NB4 (cell line): ENCODE measurements around the gene NMRK1.

Experiments
- DNase-seq: peaks from one replicate; pipeline ENCODE4 v3.0.0; 2010; ENCODE audit warnings: low read depth
- H3K4me3 ChIP-seq: one replicate; pipeline ENCODE4 v1.5.1; 2011; ENCODE audit warnings: mild to moderate bottlenecking, low read depth, low read length, moderate library complexity
- CTCF ChIP-seq: IDR thresholded peaks from one replicate; pipeline ENCODE4 v1.5.1; 2012; ENCODE audit warnings: low read depth, low read length
- MAX ChIP-seq: IDR thresholded peaks from 2 replicates; pipeline ENCODE4 v1.6.1; 2011; ENCODE audit warnings: low read depth, low read length
- MYC ChIP-seq: IDR thresholded peaks from 2 replicates; pipeline ENCODE4 v1.6.1; 2011; ENCODE audit warnings: low read depth, low read length
- POLR2A ChIP-seq: IDR thresholded peaks from 2 replicates; pipeline ENCODE4 v1.6.1; 2011; ENCODE audit warnings: mild to moderate bottlenecking; ENCODE audit not compliant: insufficient read length; ENCODE audit errors: extremely low read depth

Gene NMRK1

DNA sequence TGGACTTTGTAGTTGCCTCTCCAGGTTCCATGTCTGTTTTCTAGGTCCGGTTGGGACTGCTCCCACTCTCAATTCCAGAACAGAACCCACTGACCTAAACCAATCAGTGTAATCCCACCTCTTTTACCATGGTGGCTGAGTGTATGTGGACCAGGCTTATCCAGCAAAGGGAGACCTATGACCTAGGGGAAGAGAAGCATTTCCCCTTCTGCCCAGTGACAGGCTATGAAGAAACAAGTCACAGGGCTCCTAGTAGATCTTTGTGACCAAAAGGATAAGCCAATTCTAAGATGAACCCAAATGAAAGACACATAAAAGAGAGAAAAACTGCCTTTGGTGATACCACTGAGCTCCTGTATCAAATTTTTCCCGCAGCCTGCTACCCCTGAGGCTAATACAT, 6.3 kb downstream of the NMRK1 start:
- no peak for TF ChIP-seq MYC
- TF ChIP-seq CTCF = no peak
- no peak for TF ChIP-seq POLR2A
- TF ChIP-seq MAX = no peak
- no peak overlapping the region for H3K4me3 ChIP-seq
- no peak for DNase-seq

DNA sequence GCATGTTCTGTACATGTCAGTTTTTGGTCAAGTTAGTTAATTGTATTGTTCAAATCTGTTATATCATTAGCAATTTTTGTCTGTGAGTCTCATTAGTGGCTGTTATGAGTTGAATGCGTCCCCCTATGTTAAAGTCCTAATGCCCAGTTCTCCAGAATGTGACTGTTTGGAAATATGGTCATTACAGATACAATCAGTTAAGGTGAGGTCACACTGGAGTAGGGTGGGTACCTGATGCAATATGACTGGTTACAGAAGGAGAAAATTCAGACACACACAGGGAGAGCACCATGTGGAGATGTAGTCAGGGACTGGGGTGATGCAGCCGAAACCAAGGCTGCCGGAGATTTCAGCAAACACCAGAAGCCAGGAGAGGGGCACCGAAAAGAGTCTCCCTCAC, 15.1 kb downstream of the NMRK1 start:
- no peak for DNase-seq
- TF ChIP-seq MYC = no peak
- no peak for TF ChIP-seq MAX
- no peak for TF ChIP-seq CTCF
- no peak overlapping the region for H3K4me3 ChIP-seq

GRCh38 chr9:75071530-75072122, 16.3 kb downstream of the NMRK1 start:
- no peak for TF ChIP-seq CTCF
- TF ChIP-seq MAX = no peak
- TF ChIP-seq POLR2A = no peak
- TF ChIP-seq MYC = no peak
- DNase-seq = no peak
- no peak overlapping the region for H3K4me3 ChIP-seq

DNA sequence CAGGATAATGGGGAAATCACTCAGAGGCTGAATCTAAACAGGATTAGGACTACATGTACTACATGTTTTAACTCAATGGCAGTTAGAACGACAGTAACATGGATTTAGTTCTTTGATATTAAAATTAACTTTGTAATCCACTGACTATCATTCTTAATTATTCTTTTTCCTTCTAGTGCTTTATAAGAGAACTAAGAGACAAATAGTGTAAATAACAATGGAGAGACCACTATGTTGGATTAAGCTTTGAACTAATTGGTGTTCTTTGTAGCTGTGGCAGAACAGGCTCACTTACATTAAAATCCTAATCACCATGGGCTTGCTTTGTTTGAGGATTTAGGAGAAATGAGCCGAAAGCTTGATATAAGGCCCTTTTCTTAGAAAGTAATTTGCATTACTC, 18.8 kb downstream of the NMRK1 start:
- no peak overlapping the region for H3K4me3 ChIP-seq
- TF ChIP-seq MAX (no peak), POLR2A (no peak), MYC (no peak), CTCF (no peak)
- DNase-seq = no peak

- no peak overlapping the region for H3K4me3 ChIP-seq
- no peak for TF ChIP-seq POLR2A
- TF ChIP-seq MYC = no peak
- no peak for TF ChIP-seq CTCF
- TF ChIP-seq MAX = no peak
- no peak for DNase-seq
These were observed 20.1 kb downstream of the NMRK1 start for GRCh38 chr9:75067894-75068293.

- DNase-seq = no peak
- TF ChIP-seq MYC (no peak), MAX (no peak), POLR2A (no peak), CTCF (no peak)
- H3K4me3 ChIP-seq = no peak overlapping the region
These were observed 22.4 kb downstream of the NMRK1 start for GRCh38 chr9:75065510-75065909.
